Measurements from ENCODE around the gene SLAIN1. TPM values are rescaled to one million over a fixed set of nuclear protein-coding genes. Genes with fewer than 3 reads are reported as not detected.

Gene SLAIN1
- total RNA-seq, 1 experiment from 2014 or later, result 3.5 TPM

- Mint-ChIP-seq H3K27ac (ENCODE audit: unreplicated experiment) (no peak overlapping the region), H3K27me3 (ENCODE audit: insufficient read depth, unreplicated experiment) (no peaks in the 10 kb centered on the region), H3K4me1 (ENCODE audit: low read depth, unreplicated experiment) (no peaks in the 10 kb centered on the region), H3K36me3 (ENCODE audit: insufficient read depth, unreplicated experiment) (no peaks in the 10 kb centered on the region), H3K9me3 (ENCODE audit: unreplicated experiment) (no peaks in the 10 kb centered on the region), H3K4me3 (ENCODE audit: unreplicated experiment) (no peak overlapping the region)
- H3K4me3 ChIP-seq (ENCODE audit: low read depth, low read length), result no peak overlapping the region
- TF ChIP-seq CTCF (IDR thresholded peaks at IDR 0.05; ENCODE audit: insufficient read depth in 1 of 2, low read depth in 1 of 2, low read length in 1 of 2, severe bottlenecking in 1 of 2, unreplicated experiment in 1 of 2), result no peak
- no peaks in the 10 kb centered on the region for H3K36me3 ChIP-seq (ENCODE audit: control insufficient read depth, insufficient read depth, low read length)
- DNase-seq, result no peak
- CTCF ChIA-PET, result no interaction called here
- intact Hi-C loops (cut with micrococcal nuclease; ENCODE audit: unreplicated experiment), result no loop called here
- H3K4me1 ChIP-seq, result no peaks in the 10 kb centered on the region
- POLR2A ChIA-PET, result no interaction called here
- no peaks in the 10 kb centered on the region for H3K27me3 ChIP-seq (replicated peaks; ENCODE audit: control insufficient read depth, insufficient read depth, low read length)
- H3K9me3 ChIP-seq, result no peaks in the 10 kb centered on the region
- BruUV-seq (replicated peaks), result no TSS peak
Observed at GRCh38 chr13:77740931-77741596, 43.6 kb downstream of the SLAIN1 start.

GRCh38 chr13:77741597-77741972 is 44.1 kb downstream of the SLAIN1 start:
- no peaks in the 10 kb centered on the region for H3K36me3 ChIP-seq (ENCODE audit: control insufficient read depth, insufficient read depth, low read length)
- no peaks in the 10 kb centered on the region for H3K27me3 Mint-ChIP-seq (ENCODE audit: insufficient read depth, unreplicated experiment)
- no peaks in the 10 kb centered on the region for H3K36me3 Mint-ChIP-seq (ENCODE audit: insufficient read depth, unreplicated experiment)
- ChIA-PET POLR2A (no interaction called here), CTCF (no interaction called here)
- no peak overlapping the region for H3K4me3 ChIP-seq (ENCODE audit: low read depth, low read length)
- DNase-seq, result no peak
- H3K27me3 ChIP-seq (replicated peaks; ENCODE audit: control insufficient read depth, insufficient read depth, low read length), result no peaks in the 10 kb centered on the region
- no peak overlapping the region for H3K27ac Mint-ChIP-seq (ENCODE audit: unreplicated experiment)
- H3K4me3 Mint-ChIP-seq (ENCODE audit: unreplicated experiment), result no peak overlapping the region
- no peaks in the 10 kb centered on the region for H3K9me3 Mint-ChIP-seq (ENCODE audit: unreplicated experiment)
- TF ChIP-seq CTCF (IDR thresholded peaks at IDR 0.05; ENCODE audit: insufficient read depth in 1 of 2, low read depth in 1 of 2, low read length in 1 of 2, severe bottlenecking in 1 of 2, unreplicated experiment in 1 of 2), result no peak
- H3K4me1 ChIP-seq, result no peaks in the 10 kb centered on the region
- H3K9me3 ChIP-seq, result no peaks in the 10 kb centered on the region
- intact Hi-C loops (cut with micrococcal nuclease; ENCODE audit: unreplicated experiment), result no loop called here
- BruUV-seq (replicated peaks), result no TSS peak
- no peaks in the 10 kb centered on the region for H3K4me1 Mint-ChIP-seq (ENCODE audit: low read depth, unreplicated experiment)

DNA sequence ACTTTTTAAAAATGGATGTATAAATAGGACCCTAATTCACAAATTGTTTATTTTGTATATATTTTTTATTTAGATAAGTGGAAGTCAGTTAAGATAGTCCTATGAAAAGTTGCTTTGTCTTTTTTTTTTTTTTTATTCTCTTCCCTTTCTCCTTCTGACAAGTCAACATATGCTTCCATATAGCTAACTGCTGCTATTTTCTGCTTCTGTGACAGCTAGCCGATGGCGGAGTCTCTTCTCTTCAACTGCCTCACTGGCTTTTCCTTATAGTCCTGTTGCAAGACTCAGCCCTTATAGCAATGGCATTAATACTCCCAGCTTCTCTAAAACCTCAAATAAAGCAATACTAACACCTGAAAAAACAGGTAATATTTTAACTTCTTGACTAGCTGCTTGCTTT is 45.3 kb downstream of the SLAIN1 start:
- intact Hi-C loops (cut with micrococcal nuclease; ENCODE audit: unreplicated experiment), result no loop called here
- BruUV-seq (replicated peaks), result no TSS peak
- H3K9me3 ChIP-seq, result no peaks in the 10 kb centered on the region
- H3K4me3 Mint-ChIP-seq (ENCODE audit: unreplicated experiment), result no peak overlapping the region
- TF ChIP-seq CTCF (IDR thresholded peaks at IDR 0.05; ENCODE audit: insufficient read depth in 1 of 2, low read depth in 1 of 2, low read length in 1 of 2, severe bottlenecking in 1 of 2, unreplicated experiment in 1 of 2), result no peak
- ChIA-PET CTCF (no interaction called here), POLR2A (no interaction called here)
- no peak for DNase-seq
- H3K36me3 ChIP-seq (ENCODE audit: control insufficient read depth, insufficient read depth, low read length), result no peaks in the 10 kb centered on the region
- no peaks in the 10 kb centered on the region for H3K27me3 Mint-ChIP-seq (ENCODE audit: insufficient read depth, unreplicated experiment)
- no peaks in the 10 kb centered on the region for H3K4me1 Mint-ChIP-seq (ENCODE audit: low read depth, unreplicated experiment)
- H3K9me3 Mint-ChIP-seq (ENCODE audit: unreplicated experiment), result no peaks in the 10 kb centered on the region
- H3K4me3 ChIP-seq (ENCODE audit: low read depth, low read length), result no peak overlapping the region
- no peaks in the 10 kb centered on the region for H3K36me3 Mint-ChIP-seq (ENCODE audit: insufficient read depth, unreplicated experiment)
- H3K27ac Mint-ChIP-seq (ENCODE audit: unreplicated experiment), result no peak overlapping the region
- no peaks in the 10 kb centered on the region for H3K27me3 ChIP-seq (replicated peaks; ENCODE audit: control insufficient read depth, insufficient read depth, low read length)
- no peaks in the 10 kb centered on the region for H3K4me1 ChIP-seq

All from Caco-2 (cell line).